PFSK-1 (cell line): Measurements from ENCODE around the gene MYOZ3.

Source experiments
- POLR2AphosphoS5 ChIP-seq: IDR thresholded peaks from 2 replicates; pipeline ENCODE4 v1.6.1; 2012; ENCODE audit warnings: low read depth, mild to moderate bottlenecking, control low read depth, low read length, moderate library complexity
- SIN3A ChIP-seq: IDR thresholded peaks from 2 replicates; pipeline ENCODE4 v1.6.1; 2012; ENCODE audit warnings: mild to moderate bottlenecking, low read length, moderate library complexity, borderline replicate concordance; ENCODE audit not compliant: insufficient read depth
- TF ChIP-seq, protein P1 (sequence below), 2 experiments: IDR thresholded peaks; 2 replicates each; pipeline versions ENCODE4 v1.6.1 to v1.8.0; 2011 to 2012; ENCODE audit warnings: low read depth in 2 of 2, low read length in 2 of 2, control low read depth in 1 of 2, inconsistent platforms in 1 of 2, mild to moderate bottlenecking in 1 of 2, moderate library complexity in 1 of 2; ENCODE audit not compliant: insufficient read depth in 1 of 2

DNA sequence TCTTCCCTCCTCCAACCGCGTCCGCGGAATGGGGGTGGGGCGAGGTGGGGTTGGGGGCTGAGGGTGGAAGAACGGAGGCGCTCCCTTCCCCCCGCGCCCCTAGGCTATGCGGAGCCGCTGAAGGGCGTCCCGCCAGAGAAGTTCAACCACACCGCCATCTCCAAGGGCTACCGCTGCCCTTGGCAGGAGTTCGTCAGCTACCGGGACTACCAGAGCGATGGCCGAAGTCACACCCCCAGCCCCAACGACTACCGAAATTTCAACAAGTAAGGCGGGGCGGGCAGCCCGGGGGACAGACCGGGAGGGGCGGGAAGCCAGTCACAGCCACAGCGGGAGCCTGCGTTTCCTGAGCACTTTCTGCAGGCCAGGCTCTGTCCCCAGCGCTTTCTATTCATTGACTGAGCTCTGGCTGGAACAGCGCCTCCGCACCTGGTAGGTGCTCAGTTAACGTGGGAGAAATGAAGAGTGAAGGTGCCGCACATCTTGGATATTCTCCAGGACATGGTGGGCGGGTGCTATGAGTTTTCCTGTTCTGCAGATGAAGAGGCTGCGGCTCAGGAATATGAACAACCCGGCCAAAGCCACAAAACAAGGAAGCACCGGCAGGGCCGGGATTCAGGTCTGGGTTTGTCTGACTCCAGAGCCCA is 11.3 kb downstream of the MYOZ3 start:
- TF ChIP-seq, protein P1, sequence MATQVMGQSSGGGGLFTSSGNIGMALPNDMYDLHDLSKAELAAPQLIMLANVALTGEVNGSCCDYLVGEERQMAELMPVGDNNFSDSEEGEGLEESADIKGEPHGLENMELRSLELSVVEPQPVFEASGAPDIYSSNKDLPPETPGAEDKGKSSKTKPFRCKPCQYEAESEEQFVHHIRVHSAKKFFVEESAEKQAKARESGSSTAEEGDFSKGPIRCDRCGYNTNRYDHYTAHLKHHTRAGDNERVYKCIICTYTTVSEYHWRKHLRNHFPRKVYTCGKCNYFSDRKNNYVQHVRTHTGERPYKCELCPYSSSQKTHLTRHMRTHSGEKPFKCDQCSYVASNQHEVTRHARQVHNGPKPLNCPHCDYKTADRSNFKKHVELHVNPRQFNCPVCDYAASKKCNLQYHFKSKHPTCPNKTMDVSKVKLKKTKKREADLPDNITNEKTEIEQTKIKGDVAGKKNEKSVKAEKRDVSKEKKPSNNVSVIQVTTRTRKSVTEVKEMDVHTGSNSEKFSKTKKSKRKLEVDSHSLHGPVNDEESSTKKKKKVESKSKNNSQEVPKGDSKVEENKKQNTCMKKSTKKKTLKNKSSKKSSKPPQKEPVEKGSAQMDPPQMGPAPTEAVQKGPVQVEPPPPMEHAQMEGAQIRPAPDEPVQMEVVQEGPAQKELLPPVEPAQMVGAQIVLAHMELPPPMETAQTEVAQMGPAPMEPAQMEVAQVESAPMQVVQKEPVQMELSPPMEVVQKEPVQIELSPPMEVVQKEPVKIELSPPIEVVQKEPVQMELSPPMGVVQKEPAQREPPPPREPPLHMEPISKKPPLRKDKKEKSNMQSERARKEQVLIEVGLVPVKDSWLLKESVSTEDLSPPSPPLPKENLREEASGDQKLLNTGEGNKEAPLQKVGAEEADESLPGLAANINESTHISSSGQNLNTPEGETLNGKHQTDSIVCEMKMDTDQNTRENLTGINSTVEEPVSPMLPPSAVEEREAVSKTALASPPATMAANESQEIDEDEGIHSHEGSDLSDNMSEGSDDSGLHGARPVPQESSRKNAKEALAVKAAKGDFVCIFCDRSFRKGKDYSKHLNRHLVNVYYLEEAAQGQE (IDR thresholded peaks at IDR 0.05; ENCODE audit: insufficient read depth in 1 of 2, low read depth in 2 of 2, low read length in 2 of 2): no peak
- TF ChIP-seq POLR2AphosphoS5 (no peak), SIN3A (no peak)
